GM18526 (cell line): ENCODE measurements around the gene NFIB.

Experiments
- POLR2A ChIP-seq: IDR thresholded peaks from 3 replicates; pipeline ENCODE4 v1.6.1; 2011; ENCODE audit not compliant: insufficient read length; ENCODE audit errors: extremely low read depth

The NFIB gene

DNA sequence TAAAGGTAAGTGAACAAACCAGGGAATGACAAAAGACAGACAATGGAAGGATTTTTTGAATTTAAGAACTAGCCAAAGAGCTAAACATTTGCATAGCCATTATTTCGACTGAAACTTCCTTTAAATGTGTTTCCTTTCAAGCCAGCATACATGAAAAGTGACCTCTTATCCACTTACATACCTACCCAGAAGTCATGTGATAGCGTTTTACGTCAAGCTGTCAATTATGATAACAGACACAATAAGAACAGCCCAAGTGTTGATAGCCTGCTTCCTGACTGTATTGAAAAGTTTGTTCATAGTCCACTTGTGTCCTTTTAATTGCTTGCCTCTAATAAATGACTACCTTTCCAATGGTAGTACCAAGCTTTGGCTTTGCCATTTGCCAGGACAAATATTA, 206.0 kb downstream of the NFIB start:
- no peak for TF ChIP-seq POLR2A

GRCh38 chr9:14107495-14107894, 206.4 kb downstream of the NFIB start:
- no peak for TF ChIP-seq POLR2A

GRCh38 chr9:14106699-14107098, 207.2 kb downstream of the NFIB start:
- no peak for TF ChIP-seq POLR2A

GRCh38 chr9:14104496-14104895, 209.4 kb downstream of the NFIB start:
- no peak for TF ChIP-seq POLR2A

GRCh38 chr9:14103115-14103514, 210.8 kb downstream of the NFIB start:
- no peak for TF ChIP-seq POLR2A

- TF ChIP-seq POLR2A: no peak
These were observed 214.2 kb downstream of the NFIB start for GRCh38 chr9:14099737-14100136.

- TF ChIP-seq POLR2A: no peak
These were observed 215.3 kb downstream of the NFIB start for GRCh38 chr9:14098486-14099180.

DNA sequence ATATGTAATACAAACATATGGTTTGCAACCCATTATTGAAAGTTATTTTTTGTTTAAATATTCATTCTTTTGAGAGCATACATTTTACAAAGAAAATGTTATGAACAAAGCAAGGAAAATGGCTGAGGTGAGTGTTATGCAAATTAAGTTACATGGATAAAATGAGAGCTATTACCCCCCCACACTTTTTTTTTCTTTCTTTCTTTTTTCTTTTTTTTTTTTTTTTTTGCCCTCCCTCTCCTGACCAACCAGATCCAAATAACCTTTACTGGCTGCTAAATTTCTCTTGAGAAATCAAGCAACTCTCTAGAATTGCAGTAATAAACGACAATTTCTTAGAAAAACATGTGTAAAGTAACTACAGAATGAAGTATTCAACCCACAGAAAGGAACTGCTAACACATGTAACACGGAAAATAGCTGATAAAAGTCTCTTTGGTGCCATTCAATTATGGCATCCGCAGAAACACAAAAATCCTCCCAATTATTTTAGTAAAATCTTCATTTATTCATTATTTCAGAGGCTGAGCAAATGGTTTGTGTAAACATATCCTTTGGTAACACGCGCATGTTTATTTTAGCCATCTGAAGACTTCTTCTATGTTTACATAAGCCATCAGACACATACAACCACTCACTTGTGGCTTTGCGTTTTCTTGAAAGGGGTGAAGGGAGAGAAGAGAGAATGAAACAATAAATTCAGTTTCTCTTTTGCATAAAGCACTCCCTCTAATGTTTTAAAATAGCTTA, 216.1 kb downstream of the NFIB start:
- no peak for TF ChIP-seq POLR2A

GRCh38 chr9:14097215-14097614, 216.7 kb downstream of the NFIB start:
- TF ChIP-seq POLR2A: no peak

- TF ChIP-seq POLR2A: no peak
These were observed 217.6 kb downstream of the NFIB start for GRCh38 chr9:14096258-14096922.

DNA sequence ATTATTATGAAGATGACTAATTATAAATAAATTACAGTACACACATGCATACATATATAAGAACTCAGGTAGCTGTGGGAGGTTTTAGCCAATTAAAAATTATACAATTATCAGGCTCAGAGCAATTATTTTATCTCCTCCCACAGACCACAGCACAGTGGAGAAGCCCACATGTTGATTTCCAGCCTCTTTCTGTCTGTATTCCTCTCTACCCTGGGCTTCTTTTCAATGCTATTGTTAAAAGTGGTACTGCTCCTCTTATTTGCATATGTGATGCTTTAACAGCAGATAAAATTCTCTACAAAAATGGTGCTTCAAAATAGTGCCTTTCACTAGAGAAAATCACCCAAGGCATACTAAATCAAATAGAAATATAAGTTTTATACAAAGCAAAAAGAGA, 218.7 kb downstream of the NFIB start:
- no peak for TF ChIP-seq POLR2A

GRCh38 chr9:14094491-14094890, 219.4 kb downstream of the NFIB start:
- no peak for TF ChIP-seq POLR2A

GRCh38 chr9:14092344-14092743, 221.6 kb downstream of the NFIB start:
- TF ChIP-seq POLR2A: no peak

DNA sequence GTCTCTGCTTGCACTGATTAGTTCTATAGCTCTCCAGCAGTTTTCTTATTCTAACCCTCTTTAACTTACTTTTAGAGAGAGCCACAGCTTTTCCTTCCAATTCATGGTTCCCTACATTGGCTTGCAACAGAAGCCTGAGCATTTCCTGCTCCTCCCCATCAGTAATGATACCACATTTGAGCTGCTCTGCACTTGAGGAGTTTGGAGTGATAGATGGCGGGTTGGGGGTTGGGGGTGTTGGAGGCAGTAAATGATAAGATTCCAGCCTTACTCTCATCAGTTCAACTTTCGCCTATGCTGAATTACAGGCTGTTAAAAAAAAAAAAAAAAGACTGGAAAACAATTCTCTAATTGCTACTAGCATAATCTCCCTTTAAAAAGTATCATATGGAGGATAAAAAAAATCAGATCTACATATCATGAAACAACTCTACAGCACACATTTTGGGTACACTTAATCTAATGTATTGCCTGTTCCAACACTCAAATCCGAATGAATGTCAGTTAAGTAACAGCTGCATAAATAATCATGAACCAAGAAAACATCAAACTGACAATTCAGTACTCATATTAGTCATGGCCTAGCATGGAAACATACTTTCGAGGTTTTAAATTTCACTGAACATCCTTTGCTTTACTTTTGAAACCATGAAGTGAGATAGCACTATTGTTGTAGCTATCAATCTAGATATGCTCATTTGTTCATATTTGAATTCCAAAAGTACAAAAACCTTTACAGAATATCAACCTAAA, 224.7 kb downstream of the NFIB start:
- no peak for TF ChIP-seq POLR2A

GRCh38 chr9:14087576-14087975, 226.4 kb downstream of the NFIB start:
- TF ChIP-seq POLR2A: no peak
